Measurements from ENCODE around the gene SSNA1. TPM values are rescaled to one million over a fixed set of nuclear protein-coding genes. Genes with fewer than 3 reads are reported as not detected.

The SSNA1 gene
- total RNA-seq, 1 experiment from 2014 or later: 94.2 TPM

GRCh38 chr9:137147793-137148160 is 40.7 kb upstream of the SSNA1 start:
- peaks cover 17% of the 10 kb centered on the region for H3K27me3 ChIP-seq (replicated peaks)
- no peaks in the 10 kb centered on the region for H3K9me3 ChIP-seq (replicated peaks)

DNA sequence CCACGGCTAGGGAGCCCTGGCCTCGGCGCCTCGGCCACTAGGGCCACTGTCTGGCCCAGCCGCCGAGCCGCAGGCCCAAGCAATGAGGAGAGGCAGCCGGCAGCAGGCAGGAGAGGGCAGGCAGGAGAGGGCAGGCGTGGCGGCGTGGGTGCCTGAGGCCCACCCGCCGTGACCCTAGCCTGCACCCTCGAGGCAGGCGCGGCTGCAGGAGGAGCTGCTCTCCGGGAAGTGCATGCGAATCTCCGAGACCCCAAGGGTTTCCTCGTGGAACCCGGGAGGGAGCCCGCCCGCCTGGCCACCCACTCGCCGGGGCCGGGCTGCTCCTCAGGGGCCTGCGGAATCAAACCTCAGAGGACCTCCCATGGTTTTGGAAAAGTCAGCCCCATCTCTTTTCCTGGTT is 40.2 kb upstream of the SSNA1 start:
- no peaks in the 10 kb centered on the region for H3K36me3 ChIP-seq
- H3K4me1 ChIP-seq (replicated peaks): no peaks in the 10 kb centered on the region
- no peak overlapping the region for H3K4me3 ChIP-seq
- no peaks in the 10 kb centered on the region for H3K9me3 ChIP-seq (replicated peaks)
- DNase-seq (ENCODE audit: low read depth in 1 of 2, low spot score in 2 of 2): no peak
- no peak overlapping the region for H3K27ac ChIP-seq
- H3K27me3 ChIP-seq (replicated peaks): peaks cover 17% of the 10 kb centered on the region

More at GRCh38 chr9:137147793-137148160, 40.7 kb upstream of the SSNA1 start:
- Histone ChIP-seq H3K4me3 (no peak overlapping the region), H3K27ac (no peak overlapping the region), H3K36me3 (no peaks in the 10 kb centered on the region), H3K4me1 (replicated peaks) (no peaks in the 10 kb centered on the region)
- DNase-seq (ENCODE audit: low read depth in 1 of 2, low spot score in 2 of 2): no peak

DNA sequence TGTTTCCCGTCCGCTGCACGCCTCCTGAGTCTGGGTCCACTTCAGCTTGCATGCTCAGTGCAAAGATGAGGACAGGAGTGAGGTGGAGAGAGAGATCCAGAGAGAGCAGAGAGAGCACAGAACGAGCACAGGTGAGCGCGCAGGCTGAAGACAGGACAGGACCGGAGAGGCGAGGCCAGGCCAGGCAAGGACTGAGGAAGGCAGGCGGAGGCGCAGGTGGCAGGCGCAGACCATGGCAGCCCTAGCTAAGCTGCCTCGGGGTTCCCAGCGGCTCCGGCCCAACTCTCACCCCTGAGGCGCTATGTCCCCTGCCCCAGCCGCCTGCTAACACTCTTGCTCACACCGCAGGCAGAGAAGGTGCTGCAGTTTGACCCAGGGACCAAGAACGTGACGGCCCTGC is 39.8 kb upstream of the SSNA1 start:
- Histone ChIP-seq H3K27ac (no peak overlapping the region), H3K4me3 (no peak overlapping the region), H3K27me3 (replicated peaks) (peaks cover 17% of the 10 kb centered on the region), H3K4me1 (replicated peaks) (no peaks in the 10 kb centered on the region), H3K9me3 (replicated peaks) (no peaks in the 10 kb centered on the region), H3K36me3 (no peaks in the 10 kb centered on the region)
- DNase-seq (ENCODE audit: low read depth in 1 of 2, low spot score in 2 of 2): no peak

- Histone ChIP-seq H3K4me1 (replicated peaks) (no peaks in the 10 kb centered on the region), H3K27ac (no peak overlapping the region), H3K9me3 (replicated peaks) (no peaks in the 10 kb centered on the region), H3K4me3 (no peak overlapping the region), H3K27me3 (replicated peaks) (peaks cover 17% of the 10 kb centered on the region), H3K36me3 (no peaks in the 10 kb centered on the region)
- DNase-seq (ENCODE audit: low read depth in 1 of 2, low spot score in 2 of 2): no peak
Measured at GRCh38 chr9:137149363-137149762, 39.1 kb upstream of the SSNA1 start.

DNA sequence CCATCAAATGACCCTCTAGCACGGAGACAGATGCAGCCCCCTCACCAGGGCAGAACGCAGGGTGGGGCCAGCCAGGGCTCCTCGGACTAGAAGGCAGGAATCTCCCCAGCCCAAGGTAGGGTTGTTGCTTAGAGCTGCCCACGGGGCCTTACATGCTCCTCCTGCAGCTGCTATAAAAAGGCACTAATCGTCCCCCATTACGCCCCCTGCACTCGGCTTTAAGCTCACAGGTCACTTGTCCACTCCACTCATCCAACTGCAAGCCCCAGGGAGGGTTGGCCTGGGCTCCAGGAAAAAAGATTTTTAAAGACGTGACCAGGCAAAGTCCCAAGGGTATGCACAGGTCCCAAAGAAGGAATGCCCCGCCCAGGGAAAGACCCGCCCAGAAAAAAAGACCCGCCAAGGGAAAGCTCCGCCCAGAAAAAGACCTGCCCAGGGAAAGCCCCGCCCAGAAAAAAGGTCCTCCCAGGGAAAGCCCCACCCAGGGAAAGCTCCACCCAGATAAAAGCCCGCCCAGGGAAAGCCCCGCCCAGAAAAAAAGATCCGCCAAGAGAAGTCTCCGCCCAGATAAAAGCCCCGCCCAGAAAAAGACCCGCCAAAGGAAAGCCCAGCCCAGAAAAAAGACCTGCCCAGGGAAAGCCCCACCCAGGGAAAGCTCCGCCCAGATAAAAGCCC is 38.4 kb upstream of the SSNA1 start:
- peaks cover 17% of the 10 kb centered on the region for H3K27me3 ChIP-seq (replicated peaks)
- H3K27ac ChIP-seq: no peak overlapping the region
- peak in 1 of 2 experiments; percentile 70 for DNase-seq (ENCODE audit: low read depth in 1 of 2, low spot score in 2 of 2)
- H3K9me3 ChIP-seq (replicated peaks): no peaks in the 10 kb centered on the region
- no peaks in the 10 kb centered on the region for H3K4me1 ChIP-seq (replicated peaks)
- no peak overlapping the region for H3K4me3 ChIP-seq
- no peaks in the 10 kb centered on the region for H3K36me3 ChIP-seq

DNA sequence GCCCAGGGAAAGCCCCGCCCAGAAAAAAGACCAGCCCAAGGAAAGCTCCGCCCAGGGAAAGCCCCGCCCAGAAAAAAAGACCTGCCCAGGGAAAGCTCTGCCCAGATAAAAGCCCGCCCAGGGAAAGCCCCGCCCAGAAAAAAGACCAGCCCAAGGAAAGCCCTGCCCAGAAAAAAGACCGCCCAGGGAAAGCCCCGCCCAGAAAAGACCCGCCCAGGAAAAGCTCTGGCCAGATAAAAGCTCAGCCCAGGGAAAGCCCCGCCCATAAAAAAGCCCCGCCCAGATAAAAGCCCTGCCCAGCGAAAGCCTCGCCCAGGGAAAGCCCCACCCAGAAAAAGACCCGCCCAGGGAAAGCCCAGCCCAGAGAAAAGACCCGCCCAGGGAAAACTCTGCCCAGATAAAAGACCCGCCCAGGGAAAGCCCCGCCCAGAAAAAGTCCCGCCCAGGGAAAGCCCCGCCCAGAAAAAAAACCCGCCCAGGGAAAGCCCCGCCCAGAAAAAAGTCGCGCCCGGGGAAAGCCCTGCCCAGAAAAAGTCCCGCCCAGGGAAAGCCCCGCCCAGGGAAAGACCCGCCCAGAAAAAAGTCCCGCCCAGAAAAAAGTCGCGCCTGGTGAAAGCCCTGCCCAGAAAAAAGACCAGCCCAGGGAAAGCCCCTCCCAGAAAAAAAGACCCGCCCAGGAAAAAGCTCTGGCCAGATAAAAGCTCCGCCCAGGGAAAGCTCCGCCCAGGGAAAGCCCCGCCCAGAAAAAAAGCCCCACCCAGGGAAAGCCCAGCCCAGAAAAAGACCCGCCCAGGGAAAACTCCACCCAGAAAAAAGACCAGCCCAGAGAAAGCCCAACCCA is 37.6 kb upstream of the SSNA1 start:
- Histone ChIP-seq H3K4me3 (no peak overlapping the region), H3K4me1 (replicated peaks) (no peaks in the 10 kb centered on the region), H3K27me3 (replicated peaks) (peaks cover 17% of the 10 kb centered on the region), H3K9me3 (replicated peaks) (no peaks in the 10 kb centered on the region), H3K36me3 (no peaks in the 10 kb centered on the region), H3K27ac (no peak overlapping the region)
- peak; percentile 60 to 76 for DNase-seq (ENCODE audit: low read depth in 1 of 2, low spot score in 2 of 2)

DNA sequence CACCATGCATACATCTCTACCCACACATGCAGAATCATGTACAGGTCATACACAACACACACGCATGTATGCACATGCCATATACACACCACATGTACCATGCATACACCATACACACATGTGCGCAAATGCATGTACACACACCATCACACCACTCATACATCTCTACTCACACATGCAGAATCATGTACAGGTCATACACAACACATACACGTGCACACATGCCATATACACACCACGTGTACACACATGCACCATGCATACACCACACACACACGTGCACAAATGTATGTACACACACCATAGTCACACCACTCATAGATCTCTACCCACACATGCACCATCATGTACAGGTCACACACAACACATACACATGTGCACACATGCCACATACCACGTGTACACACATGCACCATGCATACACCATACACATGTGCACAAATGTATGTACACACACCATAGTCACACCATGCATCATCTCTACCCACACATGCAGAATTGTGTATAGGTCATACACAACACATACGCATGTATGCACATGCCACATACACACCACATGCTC is 35.6 kb upstream of the SSNA1 start:
- DNase-seq (ENCODE audit: low read depth in 1 of 2, low spot score in 2 of 2): no peak
- no peak overlapping the region for H3K4me3 ChIP-seq
- H3K4me1 ChIP-seq (replicated peaks): peaks cover 4% of the 10 kb centered on the region
- H3K27me3 ChIP-seq (replicated peaks): peaks cover 26% of the 10 kb centered on the region
- H3K36me3 ChIP-seq: no peaks in the 10 kb centered on the region
- no peak overlapping the region for H3K27ac ChIP-seq
- H3K9me3 ChIP-seq (replicated peaks): no peaks in the 10 kb centered on the region

DNA sequence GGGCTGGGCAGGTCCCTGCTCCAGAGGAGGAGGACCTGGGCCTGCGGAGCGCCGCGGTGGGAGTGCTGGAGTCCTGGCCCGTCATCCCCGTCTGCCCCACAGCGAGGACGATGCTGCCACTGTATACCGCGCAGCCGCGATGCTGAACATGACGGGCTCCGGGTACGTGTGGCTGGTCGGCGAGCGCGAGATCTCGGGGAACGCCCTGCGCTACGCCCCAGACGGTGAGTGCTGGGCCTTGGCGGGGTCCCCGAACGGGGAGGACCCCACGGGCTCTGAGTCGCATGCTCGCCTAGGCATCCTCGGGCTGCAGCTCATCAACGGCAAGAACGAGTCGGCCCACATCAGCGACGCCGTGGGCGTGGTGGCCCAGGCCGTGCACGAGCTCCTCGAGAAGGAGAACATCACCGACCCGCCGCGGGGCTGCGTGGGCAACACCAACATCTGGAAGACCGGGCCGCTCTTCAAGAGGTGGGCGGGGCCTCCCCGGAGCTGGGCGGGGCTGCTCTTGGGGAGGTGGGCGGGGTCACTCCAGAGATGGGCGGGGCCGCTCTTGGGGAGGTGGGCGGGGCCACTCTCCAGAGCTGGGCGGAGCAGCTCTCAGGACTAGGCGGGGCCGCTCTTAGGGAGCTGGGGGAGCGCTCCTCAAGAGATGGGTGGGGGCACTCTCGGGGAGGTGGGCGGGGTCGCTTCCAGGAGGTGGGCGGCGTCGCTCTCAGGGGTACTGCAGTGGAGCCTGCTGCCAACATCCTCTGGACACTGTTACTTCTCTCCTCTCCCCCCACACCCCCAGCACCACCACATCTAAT is 31.7 kb upstream of the SSNA1 start:
- H3K9me3 ChIP-seq (replicated peaks): no peaks in the 10 kb centered on the region
- no peak overlapping the region for H3K27ac ChIP-seq
- DNase-seq (ENCODE audit: low read depth in 1 of 2, low spot score in 2 of 2): no peak
- H3K4me3 ChIP-seq: no peak overlapping the region
- peaks cover 4% of the 10 kb centered on the region for H3K4me1 ChIP-seq (replicated peaks)
- H3K36me3 ChIP-seq: no peaks in the 10 kb centered on the region
- peaks cover 42% of the 10 kb centered on the region for H3K27me3 ChIP-seq (replicated peaks)

DNA sequence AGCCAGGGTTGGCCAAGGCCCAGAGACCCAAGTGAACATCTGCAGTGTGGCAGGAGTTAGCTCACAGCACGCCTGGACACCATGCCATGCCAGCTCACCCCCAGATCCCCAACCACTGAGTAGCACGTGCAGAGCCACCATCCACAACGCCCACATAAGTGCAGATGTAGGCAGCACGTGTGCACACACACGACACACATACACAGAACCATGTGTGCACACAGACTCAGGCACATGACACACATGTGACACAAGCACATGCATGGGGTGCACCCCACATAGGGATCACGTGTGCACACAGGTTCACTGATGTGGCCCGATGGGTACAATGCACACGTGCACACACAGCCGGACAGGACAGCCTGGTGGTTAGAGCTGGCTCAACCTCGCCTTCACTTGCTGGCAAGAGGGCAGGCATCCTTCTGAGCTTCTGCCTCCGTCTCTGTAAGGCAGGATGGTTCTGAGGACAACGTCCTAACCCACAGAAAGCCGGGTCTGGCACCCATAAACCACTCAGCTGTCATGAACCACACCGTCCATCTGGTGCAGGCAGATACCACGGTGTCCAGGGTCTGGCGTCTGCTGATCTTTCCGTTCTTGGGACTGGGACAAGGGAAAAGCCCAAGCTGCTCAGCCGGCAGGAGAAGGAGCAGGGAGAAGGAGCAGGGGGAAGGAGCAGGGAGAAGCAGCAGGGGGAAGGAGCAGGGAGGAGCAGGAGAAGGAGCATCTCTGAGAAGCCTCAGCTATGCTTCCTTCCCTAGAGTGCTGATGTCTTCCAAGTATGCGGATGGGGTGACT is 30.7 kb upstream of the SSNA1 start:
- Histone ChIP-seq H3K4me3 (no peak overlapping the region), H3K27ac (no peak overlapping the region), H3K9me3 (replicated peaks) (no peaks in the 10 kb centered on the region), H3K27me3 (replicated peaks) (peaks cover 51% of the 10 kb centered on the region), H3K36me3 (no peaks in the 10 kb centered on the region), H3K4me1 (replicated peaks) (peaks cover 4% of the 10 kb centered on the region)
- DNase-seq (ENCODE audit: low read depth in 1 of 2, low spot score in 2 of 2): no peak

GRCh38 chr9:137158625-137159024 is 29.9 kb upstream of the SSNA1 start:
- Histone ChIP-seq H3K9me3 (replicated peaks) (no peaks in the 10 kb centered on the region), H3K27ac (no peak overlapping the region), H3K27me3 (replicated peaks) (peaks cover 59% of the 10 kb centered on the region), H3K36me3 (no peaks in the 10 kb centered on the region), H3K4me3 (no peak overlapping the region), H3K4me1 (replicated peaks) (peaks cover 4% of the 10 kb centered on the region)
- DNase-seq (ENCODE audit: low read depth in 1 of 2, low spot score in 2 of 2): no peak

DNA sequence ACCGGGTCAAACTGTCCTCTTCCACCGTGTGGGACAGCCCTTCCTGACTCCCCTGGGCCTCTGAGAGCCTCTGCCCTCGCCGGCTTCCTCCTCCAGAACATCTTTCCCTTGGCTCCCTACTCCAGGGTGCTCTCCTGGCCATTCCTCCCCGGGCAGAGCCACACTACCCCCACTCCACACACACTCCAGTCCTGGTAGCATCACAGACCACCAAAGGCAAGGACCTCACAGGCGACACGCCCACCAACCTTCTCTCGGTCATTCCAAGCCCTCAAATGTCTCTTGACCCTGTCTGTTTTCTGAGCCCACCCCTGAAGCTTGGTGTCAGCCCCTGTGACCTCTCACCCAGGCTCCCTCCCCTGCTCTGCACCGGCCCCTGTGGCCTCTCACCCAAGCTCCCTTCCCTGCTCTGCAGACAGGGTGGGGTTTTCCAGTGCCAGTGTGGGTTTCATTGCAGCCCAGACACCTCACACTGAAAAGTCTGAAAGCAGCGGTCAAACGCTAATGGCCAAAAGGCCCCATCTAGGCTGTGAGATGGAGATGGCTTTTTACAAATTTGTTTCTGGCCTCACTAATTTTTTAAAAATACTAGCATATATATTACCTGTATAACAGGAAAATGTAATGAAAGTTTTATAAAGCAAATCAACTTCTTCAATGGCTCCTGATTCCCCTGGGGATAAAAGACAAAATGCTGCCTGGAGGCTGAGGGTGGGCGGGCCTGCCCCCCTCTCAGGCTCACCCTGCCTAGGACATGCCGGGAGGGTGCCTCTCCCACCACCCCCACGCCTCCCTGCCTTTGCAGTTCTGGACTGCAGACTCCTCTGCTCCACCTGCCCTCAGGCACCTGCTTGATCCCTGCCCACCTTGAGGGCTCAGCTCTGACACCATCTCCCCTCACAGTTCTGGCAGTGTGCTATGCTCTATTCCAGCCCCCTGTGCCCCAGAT is 29.1 kb upstream of the SSNA1 start:
- H3K27me3 ChIP-seq (replicated peaks): peaks cover 66% of the 10 kb centered on the region

GRCh38 chr9:137160054-137160425 is 28.4 kb upstream of the SSNA1 start:
- no peak overlapping the region for H3K4me3 ChIP-seq
- H3K36me3 ChIP-seq: no peaks in the 10 kb centered on the region
- peaks cover 12% of the 10 kb centered on the region for H3K4me1 ChIP-seq (replicated peaks)
- H3K27ac ChIP-seq: no peak overlapping the region
- no peaks in the 10 kb centered on the region for H3K9me3 ChIP-seq (replicated peaks)
- H3K27me3 ChIP-seq (replicated peaks): peaks cover 73% of the 10 kb centered on the region
- no peak for DNase-seq (ENCODE audit: low read depth in 1 of 2, low spot score in 2 of 2)

More for the DNA sequence above, 29.1 kb upstream of the SSNA1 start:
- Histone ChIP-seq H3K4me1 (replicated peaks) (peaks cover 5% of the 10 kb centered on the region), H3K9me3 (replicated peaks) (no peaks in the 10 kb centered on the region), H3K27ac (no peak overlapping the region), H3K36me3 (no peaks in the 10 kb centered on the region), H3K4me3 (no peak overlapping the region)
- DNase-seq (ENCODE audit: low read depth in 1 of 2, low spot score in 2 of 2): no peak

All from SJSA1 (cell line).